ENCODE results near the gene CARNS1. TPM values are rescaled to one million over a fixed set of nuclear protein-coding genes. Genes with fewer than 3 reads are reported as not detected.
A peak's percentile ranks its signal among the peaks of the same experiment; 100 is the strongest.

The CARNS1 gene
- total RNA-seq, 1 donor from 2014 or later, result 1.5 TPM

DNA sequence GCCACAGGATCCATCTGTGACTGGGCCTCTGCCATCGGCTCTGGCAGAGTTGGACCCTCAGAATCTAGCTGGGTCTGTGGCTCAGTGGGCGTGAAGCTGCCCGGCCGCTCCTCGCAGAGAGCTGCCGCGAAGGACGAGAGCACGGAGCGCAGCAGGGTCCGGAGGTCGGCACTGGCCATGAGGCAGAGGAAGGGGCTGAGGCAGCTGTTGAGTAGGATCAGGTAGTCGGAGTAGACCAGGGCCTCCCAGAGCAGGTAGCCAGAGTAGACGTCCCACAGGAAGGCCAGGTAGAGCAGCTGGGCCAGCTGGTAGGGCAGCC lies 36.1 kb downstream of the CARNS1 start:
- no peak overlapping the region for H3K27ac Mint-ChIP-seq
- no peaks in the 10 kb centered on the region for H3K27me3 Mint-ChIP-seq
- TF ChIP-seq, protein P1, sequence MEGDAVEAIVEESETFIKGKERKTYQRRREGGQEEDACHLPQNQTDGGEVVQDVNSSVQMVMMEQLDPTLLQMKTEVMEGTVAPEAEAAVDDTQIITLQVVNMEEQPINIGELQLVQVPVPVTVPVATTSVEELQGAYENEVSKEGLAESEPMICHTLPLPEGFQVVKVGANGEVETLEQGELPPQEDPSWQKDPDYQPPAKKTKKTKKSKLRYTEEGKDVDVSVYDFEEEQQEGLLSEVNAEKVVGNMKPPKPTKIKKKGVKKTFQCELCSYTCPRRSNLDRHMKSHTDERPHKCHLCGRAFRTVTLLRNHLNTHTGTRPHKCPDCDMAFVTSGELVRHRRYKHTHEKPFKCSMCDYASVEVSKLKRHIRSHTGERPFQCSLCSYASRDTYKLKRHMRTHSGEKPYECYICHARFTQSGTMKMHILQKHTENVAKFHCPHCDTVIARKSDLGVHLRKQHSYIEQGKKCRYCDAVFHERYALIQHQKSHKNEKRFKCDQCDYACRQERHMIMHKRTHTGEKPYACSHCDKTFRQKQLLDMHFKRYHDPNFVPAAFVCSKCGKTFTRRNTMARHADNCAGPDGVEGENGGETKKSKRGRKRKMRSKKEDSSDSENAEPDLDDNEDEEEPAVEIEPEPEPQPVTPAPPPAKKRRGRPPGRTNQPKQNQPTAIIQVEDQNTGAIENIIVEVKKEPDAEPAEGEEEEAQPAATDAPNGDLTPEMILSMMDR (conservative IDR thresholded peaks at IDR 0.05), result no peak
- H3K4me1 Mint-ChIP-seq (ENCODE audit: unreplicated experiment), result no peaks in the 10 kb centered on the region
- H3K36me3 Mint-ChIP-seq, result no peaks in the 10 kb centered on the region
- no peak for DNase-seq (ENCODE audit: extremely low spot score, unreplicated experiment)
- H3K9me3 Mint-ChIP-seq, result no peaks in the 10 kb centered on the region
- no peak overlapping the region for H3K4me3 Mint-ChIP-seq

DNA sequence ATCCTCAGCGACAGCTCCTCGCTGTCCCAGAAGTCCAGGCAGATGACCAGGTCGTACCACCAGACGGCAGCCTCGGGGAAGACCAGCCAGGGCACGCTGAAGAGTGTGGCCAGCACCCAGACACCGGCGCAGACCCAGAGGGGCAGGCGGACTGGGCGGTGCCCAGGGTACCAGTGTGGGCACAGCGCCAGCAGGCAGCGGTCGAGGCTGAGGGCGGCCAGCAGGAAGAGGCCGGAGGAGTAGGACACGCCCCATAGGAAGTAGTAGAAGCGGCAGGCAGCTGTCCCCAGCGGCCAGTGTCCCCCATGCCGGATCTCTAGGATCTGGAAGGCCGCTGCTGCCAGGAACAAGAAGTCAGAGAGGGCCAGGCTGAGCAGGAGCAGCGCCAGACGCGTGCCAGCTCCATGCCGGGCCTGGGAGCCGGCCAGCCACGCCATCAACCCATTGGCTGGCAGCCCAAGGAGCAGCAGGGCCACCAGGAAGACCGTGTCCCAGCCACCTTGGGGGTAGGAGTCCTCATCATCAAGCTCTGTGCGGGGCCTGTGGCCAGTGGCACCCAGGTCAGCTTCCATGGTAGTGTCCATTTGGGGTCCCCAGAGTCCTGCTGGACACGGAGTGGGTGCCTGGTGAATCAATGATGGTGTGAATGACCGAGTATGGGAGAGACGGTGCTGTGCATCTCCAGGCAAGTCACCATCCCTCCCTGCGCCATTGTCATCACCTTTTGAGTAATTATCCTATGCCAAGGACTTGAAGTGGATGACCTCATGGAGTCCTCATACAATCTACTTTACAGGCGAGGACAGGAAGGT lies 36.9 kb downstream of the CARNS1 start, which contains the start of gene GPR152:
Gene GPR152 (minus strand): TSS at position 589 of the 812 bp plus-strand sequence. CDS start 5 bp downstream, at position 584.
- Mint-ChIP-seq H3K27me3 (no peaks in the 10 kb centered on the region), H3K36me3 (no peaks in the 10 kb centered on the region), H3K9me3 (no peaks in the 10 kb centered on the region), H3K27ac (no peak within 1 kb of the TSS), H3K4me1 (ENCODE audit: unreplicated experiment) (no peaks in the 10 kb centered on the region), H3K4me3 (no peak within 1 kb of the TSS)
- no peak for DNase-seq (ENCODE audit: extremely low spot score, unreplicated experiment)
- TF ChIP-seq, protein P1 (conservative IDR thresholded peaks at IDR 0.05), result no peak

DNA sequence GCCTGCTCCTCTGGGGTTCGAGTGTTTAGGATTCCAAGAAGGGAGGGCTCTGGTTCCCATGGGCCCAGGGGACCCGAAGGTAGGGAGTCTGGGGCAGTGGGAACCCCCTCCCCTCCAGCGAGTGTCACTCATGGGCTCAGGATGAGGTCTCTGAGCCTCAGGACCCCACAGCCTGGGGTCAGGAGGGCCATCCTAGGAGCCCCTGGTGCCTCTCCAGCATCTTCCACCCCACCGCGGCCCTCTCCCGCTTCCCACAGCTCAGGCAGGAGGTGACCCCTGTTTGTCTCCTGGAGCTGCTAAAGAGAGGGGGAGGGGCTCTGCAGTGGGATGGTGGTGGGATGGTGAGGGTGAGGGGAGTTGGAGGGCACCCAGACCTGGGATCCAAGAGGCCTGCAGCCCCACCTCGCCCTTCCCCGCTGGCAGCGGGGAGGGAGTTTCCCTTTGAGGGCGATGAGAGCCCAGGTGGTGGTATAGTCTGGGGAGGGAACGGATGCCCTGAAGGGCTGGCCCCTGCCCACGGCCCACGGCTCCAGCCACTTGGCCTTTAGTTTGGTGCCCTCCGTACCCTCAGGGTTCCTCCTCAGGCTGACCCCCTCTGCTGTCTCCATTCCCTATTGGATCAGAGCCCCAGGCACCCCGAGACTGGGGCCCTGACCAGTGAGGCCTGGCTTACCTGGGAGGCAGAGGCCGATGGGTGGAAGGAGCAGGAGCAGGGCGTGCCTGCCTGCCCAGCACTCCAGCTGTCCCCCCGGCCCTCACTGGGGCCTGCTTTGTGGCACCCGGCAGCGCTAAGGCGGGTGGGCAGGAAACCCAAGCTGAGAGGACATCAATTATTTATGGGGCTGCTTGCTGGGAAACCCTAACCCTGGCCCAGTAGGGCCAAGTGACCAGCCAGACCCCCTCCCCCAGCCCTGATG lies 38.6 kb downstream of the CARNS1 start:
- no peaks in the 10 kb centered on the region for H3K27me3 Mint-ChIP-seq
- TF ChIP-seq, protein P1 (conservative IDR thresholded peaks at IDR 0.05), result no peak
- DNase-seq (ENCODE audit: extremely low spot score, unreplicated experiment), result no peak
- no peaks in the 10 kb centered on the region for H3K4me1 Mint-ChIP-seq (ENCODE audit: unreplicated experiment)
- H3K4me3 Mint-ChIP-seq, result no peak overlapping the region
- no peak overlapping the region for H3K27ac Mint-ChIP-seq
- no peaks in the 10 kb centered on the region for H3K36me3 Mint-ChIP-seq
- no peaks in the 10 kb centered on the region for H3K9me3 Mint-ChIP-seq

DNA sequence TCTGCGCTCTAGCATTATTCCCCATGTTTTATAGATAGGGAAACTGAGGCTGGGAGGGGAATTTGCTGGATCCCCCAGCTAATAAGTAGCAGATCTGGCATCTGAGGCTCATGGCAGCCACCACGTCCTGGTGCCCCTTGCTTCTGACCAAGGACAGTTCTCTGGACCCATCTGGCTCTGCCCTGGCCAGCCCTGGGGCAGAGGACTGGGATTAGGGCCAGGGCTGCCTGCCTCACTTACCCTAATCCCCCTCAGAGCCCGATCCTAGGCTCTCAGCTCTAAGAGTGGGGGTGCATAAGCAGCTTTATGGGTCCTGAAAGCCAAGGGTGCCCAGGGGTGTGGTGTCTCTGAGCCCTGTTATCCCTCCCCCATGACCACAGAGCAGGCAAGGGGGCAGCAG lies 39.6 kb downstream of the CARNS1 start, which contains the start of gene CABP4:
Gene CABP4 (plus strand): TSS at position 301 of the 400 bp plus-strand sequence. CDS start 70 bp downstream, at position 371.
- Mint-ChIP-seq H3K9me3 (no peaks in the 10 kb centered on the region), H3K4me3 (no peak within 1 kb of the TSS), H3K36me3 (no peaks in the 10 kb centered on the region), H3K27me3 (no peaks in the 10 kb centered on the region), H3K27ac (peak within 1 kb of the TSS; percentile 48), H3K4me1 (ENCODE audit: unreplicated experiment) (no peaks in the 10 kb centered on the region)
- TF ChIP-seq, protein P1 (conservative IDR thresholded peaks at IDR 0.05), result no peak
- DNase-seq (ENCODE audit: extremely low spot score, unreplicated experiment), result no peak

DNA sequence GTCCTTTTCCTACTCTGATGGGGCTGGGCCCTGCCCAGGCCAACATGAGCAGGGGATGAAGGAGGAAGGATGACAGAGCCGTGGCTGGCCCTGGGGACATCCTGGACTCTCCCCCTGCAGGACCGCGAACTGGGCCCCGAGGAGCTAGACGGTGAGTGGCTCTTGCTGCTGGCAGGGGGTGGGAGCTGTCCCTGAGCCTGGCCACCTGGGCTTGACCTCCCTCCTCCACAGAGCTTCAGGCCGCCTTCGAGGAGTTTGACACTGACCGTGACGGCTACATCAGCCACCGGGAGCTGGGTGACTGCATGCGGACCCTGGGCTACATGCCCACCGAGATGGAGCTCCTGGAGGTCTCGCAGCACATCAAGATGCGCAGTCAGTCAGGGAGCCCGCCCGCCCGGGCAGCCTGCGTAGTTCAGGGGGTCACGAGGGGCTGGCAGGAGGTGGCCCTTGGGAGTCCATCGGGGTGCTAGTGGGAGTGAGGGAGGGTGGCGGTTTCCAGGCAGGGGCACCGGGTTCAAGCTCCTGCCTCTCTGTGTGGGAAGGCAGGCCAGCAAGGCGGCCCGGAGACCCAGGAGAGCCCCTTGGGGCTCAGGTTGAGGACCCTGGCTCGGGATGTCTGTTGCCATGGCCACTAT lies 40.7 kb downstream of the CARNS1 start:
- no peak for DNase-seq (ENCODE audit: extremely low spot score, unreplicated experiment)
- Mint-ChIP-seq H3K27me3 (no peaks in the 10 kb centered on the region), H3K4me1 (ENCODE audit: unreplicated experiment) (no peaks in the 10 kb centered on the region), H3K9me3 (no peaks in the 10 kb centered on the region), H3K4me3 (no peak overlapping the region), H3K36me3 (no peaks in the 10 kb centered on the region), H3K27ac (no peak overlapping the region)
- TF ChIP-seq, protein P1 (conservative IDR thresholded peaks at IDR 0.05), result no peak

Measured in type B pancreatic cell (in vitro differentiated cells).